HG03432 (cell line): Measurements from ENCODE around the gene UBXN1.

ENCODE experiments used
- ATAC-seq: cut with Tn5 transposase; IDR thresholded peaks from one replicate; pipeline ENCODE4 v1.9.1; 2021; ENCODE audit warnings: mild to moderate bottlenecking, moderate library complexity; ENCODE audit not compliant: unreplicated experiment

The UBXN1 gene, protein sequence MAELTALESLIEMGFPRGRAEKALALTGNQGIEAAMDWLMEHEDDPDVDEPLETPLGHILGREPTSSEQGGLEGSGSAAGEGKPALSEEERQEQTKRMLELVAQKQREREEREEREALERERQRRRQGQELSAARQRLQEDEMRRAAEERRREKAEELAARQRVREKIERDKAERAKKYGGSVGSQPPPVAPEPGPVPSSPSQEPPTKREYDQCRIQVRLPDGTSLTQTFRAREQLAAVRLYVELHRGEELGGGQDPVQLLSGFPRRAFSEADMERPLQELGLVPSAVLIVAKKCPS

DNA sequence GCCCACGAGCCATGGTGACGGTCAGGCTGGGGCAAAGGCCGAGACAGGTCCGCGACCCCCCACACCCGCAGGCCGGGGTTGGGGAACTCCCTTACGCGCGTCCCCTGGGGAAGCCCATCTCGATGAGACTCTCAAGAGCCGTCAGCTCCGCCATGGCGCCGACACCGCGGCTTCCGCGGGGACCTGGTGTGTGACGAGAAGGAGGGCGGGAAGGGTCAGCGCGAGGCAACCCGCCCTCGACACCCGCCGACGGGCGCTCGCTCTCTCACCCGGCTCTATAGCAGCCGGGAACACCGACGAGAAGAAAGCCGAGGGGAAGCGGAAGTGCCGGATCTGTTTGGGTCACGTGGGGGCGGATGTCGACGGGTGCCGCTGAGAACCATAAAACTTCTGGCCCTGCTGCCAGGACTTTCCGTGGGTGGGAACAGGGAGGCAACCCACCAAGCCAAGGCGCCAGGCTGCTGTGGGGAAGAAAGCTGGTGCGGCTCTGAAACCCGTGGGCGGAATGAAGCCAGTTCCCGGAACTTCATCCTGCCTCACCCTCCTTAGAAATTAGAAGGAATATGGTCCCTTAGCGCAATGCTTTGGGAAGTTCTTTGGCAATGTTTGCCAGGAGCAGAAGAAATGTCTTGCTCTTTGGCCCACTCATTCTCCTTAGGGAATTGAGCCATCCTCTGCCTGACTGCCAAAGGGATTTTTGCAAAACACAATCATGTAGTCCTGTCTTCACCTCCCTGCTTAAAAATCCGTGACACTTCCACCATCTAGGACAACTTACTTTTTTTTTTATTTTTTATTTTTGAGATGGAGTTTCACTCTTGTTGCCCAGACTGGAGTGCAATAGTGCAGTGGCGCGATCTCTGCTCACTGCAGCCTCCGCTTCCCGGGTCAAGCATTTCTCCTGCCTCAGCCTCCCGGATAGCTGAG is at the start of gene UBXN1:
Gene UBXN1 (minus strand): TSS at position 304 of the 927 bp plus-strand sequence. CDS start 150 bp downstream, at position 154.
- peak; percentile 78 for ATAC-seq

DNA sequence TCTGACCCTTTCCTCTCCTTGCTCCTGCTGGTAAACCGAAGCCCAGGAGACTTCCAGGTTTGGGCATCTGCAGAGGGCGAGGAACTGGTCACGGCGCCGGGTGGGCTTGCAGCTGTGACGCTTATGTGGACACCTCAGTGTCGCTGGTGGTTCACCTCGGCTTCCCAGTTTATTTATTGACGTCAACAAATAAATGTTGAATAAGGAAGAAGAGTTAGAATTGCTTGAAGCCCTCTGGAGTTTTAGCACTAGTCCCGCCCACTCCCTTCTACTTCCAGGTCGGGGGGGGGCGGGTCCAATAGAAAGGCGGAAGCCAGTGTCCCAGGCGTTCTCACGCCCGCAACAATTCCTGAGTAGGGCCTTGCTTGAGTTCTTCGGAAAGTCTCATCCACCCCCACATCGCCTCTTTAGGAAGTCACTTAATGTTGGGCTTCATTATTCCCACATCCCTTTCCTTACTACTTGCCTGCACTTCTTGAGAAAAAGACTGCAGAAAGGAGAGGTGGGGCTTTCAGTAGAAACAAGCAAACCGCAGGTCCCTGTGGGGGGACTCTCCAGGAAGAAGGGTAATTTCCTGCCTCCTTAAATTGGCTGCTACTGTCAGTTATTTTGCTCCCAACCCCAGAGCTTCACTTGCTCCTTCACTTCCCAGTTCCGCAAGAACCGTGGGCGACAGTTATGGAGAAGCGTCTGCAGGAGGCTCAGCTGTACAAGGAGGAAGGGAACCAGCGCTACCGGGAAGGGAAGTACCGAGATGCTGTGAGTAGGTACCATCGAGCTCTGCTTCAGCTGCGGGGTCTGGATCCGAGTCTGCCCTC is 49.5 kb upstream of the UBXN1 start, which contains the start of gene TTC9C:
Gene TTC9C (plus strand): TSS at position 316 of the 818 bp plus-strand sequence. CDS start 363 bp downstream, at position 679.
- ATAC-seq, result peak; percentile 18

DNA sequence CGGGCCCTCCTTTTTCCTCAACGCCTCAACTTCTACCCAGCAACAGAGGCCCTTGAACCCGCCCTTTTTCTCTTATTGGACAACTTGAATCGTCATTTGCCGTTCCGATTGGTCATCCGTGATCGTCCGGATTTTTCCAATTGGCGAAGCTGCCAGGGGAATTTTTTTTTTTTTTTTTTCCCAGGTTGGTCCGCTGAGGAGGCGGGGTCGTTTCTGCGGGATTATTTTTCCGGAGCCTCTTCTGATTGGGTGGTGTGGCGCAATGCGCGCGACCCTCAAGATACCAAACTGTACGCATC is 48.9 kb upstream of the UBXN1 start:
- peak; percentile 57 for ATAC-seq

DNA sequence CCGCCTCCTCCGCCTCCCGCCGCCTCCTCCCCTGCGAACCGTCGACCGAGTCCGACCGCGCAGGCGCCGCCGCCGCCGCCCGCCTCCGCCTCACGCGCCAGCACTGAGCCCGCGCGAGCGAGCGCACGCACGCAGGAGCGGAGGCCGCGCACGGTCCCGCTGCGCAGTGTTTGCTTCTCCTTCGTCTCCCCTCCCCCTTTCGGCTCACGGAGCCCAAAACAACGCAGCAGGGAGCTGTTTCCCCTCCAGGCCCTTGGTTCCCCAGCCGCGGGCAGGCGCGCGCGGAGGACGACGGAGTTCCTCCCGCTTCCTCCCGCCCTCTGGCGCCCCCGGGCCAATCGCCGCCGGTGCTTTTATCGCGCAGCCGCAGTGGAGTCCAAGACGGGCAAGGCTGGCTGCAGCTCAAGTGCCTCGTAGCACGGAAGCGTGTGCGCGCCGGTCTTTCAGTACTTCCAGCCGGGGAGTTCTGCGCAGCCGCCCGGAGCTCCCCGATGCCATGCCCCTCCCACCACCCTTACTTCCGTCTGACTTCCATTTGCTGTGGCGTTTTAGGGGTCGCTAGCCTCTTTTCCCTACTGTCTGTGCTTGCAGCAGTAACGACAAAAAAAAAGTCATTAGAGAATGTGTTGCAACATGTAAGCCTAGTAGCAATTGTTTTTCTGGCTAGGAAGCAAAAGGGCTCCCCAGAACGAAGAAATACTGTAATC is 48.4 kb upstream of the UBXN1 start, which contains the start of gene HNRNPUL2:
Gene HNRNPUL2 (minus strand): TSS at position 293 of the 707 bp plus-strand sequence. CDS start 301 bp downstream, outside the sequence.
- peak; percentile 69 for ATAC-seq

DNA sequence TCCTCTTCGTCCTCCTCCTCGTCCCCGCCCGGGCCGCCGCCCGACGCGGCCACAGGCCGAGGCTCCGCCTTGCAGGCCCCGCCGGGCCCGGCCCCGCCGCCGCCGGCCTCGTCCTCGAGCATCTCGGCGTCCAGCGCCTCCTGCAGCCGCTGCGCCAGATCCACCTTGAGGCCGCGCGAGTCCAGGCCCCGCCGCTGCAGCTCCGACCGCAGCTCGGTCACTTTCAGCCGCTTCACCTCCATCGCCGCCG is 48.0 kb upstream of the UBXN1 start:
- ATAC-seq, result no peak

DNA sequence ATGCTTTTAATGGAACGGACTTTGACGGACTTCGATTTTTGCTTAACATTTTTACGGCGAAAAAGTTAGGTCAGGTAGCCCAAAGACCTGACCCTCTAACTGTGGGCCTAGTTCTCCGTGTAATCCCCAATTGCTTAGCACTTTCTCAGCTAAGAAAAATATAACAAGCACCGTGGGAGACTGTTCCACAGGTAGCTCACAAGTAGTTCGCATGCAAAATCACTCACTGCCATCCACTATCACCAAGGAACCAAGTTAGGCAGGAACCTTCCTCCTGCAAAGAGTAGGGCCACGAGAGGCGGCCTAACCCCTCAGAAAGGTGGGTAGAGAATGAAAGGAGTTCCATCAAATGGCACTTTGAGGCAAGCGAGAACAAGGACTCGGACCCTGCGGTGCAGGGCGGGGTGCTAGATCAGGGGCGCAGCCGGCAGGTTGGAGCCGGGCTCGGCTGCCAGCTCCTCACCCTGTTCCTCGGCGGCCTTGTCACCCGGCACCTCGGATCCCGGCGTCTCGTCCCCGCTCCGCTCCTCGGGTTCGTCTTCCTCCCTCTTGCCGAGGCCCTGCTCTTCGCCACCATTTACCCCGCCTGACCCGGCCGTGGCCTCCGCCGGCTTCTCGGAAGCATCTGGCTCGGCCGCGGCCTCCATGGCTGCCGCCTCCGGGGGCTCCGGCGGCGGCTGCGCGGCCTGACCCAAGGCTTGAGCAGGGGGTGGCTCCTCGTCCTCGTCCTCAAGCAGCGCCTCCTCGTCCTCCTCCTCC is 47.5 kb upstream of the UBXN1 start:
- ATAC-seq, result peak; percentile 1

DNA sequence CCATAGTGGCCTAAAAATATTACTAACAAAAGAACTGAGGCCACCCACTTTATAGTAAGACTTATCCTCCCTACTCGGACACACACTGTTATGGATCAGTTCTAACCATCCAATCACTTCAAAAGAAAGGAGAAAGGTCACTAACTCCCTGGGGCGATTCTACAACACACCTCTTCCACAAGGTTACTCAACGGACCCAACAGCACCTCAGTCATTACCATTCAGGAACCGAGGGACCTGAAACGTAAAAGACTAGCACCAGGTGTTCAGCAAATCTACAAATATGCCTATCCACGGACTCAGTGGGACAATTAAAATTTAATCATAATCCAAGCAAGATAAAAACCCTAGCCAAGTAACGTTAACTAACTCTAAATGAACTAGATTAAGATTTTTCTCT is 46.8 kb upstream of the UBXN1 start:
- ATAC-seq, result no peak

DNA sequence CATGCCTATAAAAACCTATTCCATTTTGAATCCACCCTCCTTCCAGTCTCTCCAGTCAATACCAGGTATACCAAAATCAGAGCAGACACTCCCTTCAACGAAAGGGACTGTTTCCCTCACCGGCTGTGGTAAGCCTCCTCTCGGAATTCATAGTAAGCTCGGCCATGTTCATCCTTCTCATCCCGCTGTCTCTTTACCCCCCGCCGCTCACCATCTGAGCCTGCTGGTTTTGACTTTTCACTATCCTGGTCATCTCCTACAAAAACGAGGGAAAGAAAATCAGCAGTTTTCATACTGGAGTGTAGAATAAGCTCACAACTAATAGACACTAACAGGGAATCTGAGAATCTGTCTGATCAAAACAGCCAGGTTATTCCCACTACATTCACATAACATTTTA is 45.3 kb upstream of the UBXN1 start:
- ATAC-seq, result no peak

DNA sequence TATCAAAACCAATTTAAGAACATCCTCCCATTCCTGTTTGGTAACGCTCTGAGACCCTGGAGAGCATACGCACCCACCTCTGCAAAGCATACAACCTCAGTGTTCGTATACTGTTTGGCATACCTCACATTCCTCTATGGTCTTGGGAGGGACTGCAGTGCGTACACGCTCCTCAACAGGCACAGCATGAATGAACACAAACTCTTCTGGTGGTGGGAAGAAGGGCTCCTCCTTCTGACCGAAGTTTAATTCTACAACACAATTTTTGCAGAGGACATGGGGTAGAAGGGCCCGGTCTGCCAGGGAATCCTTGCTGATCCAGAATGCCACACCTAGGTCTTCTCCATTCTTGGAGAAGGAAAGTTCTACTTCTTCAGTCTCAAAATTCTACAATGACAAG is 43.1 kb upstream of the UBXN1 start:
- no peak for ATAC-seq

DNA sequence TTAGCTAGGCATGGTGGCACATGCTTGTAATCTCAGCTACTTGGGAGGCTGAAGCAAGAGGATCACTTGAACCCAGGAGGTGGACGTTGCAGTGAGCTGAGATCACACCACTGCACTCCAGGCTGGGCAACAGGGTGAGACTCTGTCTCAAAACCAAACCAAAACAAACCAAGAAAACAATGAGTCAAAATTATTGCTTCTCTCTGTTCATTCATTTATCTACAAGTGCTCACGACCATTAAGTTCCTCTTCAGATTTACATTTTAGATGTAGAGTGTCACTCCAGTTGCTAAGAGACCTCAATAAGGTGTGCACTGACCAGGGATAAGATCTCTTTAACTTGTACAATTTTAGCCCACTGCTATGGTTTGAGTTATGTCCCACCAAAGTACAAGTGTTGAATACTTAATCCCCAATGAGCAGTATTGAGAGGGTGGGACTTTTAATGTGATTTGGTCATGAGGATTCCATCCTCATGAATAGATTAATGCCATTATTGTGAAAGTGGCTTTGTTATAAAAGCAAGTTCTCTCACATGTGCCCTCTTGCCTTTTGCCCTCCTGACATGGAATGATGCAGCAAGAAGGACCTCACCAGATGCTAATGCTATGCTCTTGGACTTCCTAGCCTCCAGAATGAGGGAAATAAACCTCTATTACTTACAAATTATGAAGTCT is 40.6 kb upstream of the UBXN1 start:
- ATAC-seq, result no peak

DNA sequence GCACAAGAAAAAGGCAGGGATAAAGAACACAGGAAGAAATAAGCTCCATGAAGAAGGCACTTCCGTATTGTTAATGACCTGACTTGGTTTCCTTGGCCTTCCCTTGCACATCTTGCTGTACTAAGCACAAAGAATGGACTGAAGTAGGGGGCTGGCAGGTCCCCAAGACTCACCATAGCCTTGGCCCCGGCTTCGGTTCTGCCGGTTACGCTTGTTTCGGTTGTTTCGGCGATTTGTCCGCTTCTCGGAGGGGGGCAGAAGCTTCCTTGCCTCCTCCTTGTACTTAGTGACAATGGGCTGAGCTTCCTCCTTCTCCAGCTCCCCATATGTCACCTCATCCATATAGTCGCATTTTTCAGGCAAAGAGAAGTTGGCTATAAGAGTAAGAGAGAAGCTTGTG is 37.9 kb upstream of the UBXN1 start:
- ATAC-seq, result no peak

DNA sequence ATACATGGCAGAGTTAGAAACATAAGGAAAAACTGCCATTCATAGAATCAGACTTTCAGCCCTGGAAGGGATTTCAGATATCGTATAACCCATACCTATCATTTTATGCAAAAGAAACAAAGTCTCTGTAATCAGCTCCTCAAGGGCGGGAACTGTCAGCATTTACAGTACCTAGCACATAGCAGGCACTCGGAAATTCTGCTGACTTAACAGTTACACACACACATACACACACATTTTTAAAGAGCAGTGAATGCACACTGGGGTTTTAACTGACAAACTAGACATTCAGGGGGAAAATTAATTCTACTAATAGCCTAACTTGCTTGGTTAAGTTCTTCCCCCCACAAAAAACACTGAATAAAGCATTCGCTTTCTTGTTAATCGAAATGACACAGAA is 37.3 kb upstream of the UBXN1 start:
- ATAC-seq, result no peak

DNA sequence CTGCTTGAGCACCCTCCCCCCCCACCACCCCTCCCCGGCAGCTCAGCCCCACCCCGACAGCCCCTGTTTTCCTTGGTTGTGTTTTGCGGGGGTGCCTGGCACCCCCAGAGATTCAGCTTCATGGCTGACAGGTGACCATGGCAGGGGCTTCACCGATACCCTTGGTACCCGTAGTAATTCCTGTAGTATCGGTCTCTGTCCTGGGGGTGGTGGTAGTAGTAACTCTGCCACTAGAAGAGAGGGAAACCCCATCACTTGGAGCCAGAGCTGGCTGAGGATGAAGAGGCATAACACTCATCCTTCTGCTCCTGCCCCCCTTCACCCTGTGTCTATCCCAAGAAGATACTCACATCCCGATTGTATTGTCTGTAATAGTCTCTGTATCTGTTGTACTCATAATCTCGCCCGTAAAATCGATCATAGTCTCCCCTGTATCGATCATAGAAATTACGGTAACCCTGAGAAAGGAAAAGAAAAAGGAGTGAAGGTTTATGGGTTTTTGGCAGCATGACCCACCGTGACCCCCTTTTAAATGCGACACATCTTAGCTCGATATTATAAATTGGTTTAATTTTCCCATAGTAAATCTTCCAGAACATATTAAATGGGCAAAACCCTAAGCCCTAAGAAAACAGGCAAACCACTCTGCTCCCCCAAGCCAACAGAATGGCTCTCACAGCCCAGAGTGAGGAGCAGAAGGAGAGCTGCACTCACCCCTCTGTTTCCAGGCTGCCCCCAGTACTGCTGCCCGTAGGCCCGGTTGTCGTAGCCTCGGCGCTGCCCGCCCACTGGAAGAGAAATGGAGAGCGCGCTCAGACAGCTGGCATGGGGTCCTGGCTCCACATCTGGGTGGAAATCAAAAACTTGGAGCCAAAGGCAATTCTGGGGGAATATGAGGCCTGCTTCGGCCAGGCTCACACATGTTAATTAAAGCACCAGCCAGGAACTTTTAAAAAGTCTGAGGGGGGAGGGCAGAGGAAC is 36.6 kb upstream of the UBXN1 start:
- ATAC-seq, result no peak

DNA sequence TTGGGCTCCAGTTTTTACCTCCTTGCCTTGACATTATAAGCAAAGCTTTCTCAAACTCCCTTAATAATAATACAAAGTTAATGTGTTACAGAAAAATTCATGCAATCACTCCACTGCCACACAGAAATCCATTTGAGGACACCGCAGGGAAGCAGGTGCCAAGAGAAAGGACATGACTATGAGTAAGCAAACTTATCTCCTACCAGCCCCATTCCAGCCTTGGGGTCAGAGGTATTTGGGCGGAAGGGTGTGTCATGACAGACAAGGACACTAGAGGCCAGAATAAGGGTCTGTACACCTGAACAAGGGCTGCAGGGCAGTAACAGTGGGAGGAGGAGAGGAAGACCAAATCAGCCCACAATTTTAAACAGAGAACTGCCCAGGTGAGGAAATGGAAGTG is 34.5 kb upstream of the UBXN1 start:
- ATAC-seq, result no peak

DNA sequence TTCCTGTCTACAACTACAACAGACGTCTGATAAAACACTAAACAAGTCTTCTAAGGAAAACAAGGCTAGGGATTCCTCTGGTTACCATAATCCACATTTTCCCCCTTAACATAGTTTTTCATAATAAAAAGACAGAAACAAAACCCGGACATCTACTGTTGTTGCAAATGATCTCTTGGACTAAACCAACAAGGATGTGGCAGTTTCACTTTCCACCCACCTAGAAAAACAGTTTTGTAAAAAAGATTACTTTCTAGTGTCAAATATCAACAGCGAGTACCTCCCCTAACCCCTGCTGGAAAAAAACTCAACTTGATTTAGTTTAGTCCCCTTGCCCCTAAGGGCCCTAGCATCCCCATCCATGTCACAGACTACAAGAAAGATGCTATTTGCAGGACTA is 34.0 kb upstream of the UBXN1 start:
- ATAC-seq, result no peak

DNA sequence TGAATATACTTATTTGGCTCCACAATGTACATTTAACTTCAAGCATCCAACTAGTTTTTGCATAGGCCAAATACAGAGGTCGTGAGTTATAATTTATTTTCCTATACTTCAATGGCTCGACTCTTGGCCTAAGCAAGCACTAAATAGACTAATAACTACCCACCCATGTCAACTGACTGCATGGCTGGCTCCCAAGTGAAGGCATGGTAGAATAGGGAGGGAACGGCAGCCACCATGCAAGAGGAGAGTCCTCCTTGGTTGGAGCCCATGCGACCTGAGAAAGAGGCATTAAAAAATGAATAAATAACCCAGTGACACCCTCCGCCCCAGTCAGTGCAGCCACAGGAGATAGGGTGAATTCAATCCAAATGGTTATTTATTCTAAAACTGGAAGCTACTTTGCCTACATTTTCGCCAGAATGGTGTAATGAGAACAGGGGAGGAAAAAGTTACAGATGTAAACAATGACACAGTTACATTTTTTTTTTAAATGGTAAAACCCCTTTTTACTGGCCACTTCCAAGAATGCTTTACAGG is 33.5 kb upstream of the UBXN1 start:
- no peak for ATAC-seq

DNA sequence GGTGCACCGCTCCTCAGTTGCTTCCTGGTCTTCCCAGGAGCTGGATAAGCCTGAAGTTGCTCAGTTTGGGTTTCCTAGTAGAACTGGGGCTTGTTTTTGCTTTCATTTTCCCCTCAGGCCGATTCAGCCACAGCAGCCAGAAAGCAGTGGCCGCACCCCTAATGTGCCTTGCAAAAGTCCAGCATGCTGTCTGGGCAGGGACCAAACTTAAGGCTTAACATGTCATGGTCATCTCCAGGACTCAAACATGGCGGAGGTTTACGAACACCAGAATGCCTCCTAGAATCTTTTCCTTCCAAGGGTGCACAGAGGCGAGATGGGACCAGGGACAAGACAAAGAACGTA is 31.1 kb upstream of the UBXN1 start:
- no peak for ATAC-seq
